SK-N-SH (cell line): ENCODE measurements around the gene AUH. TPM values are rescaled to one million over a fixed set of nuclear protein-coding genes. Genes with fewer than 3 reads are reported as not detected.
A peak's percentile ranks its signal among the peaks of the same experiment; 100 is the strongest.

Experiments used
- CTCF ChIA-PET: fragments of 300-600, 350-600 bp; formaldehyde crosslinking; extraction: SDS; loops from one replicate; lab custom pipeline; 2021; lab: Yijun Ruan, JAX
- POLR2A ChIA-PET: fragments of 350-600 bp; sonication (Branson Sonifier 250); formaldehyde crosslinking; extraction: SDS; loops from one replicate; lab custom pipeline; 2020; ENCODE audit warnings: antibody characterized with exemption, inconsistent platforms; lab: Yijun Ruan, JAX
- DNase-seq: peaks from one replicate; pipeline ENCODE4 v3.0.0; 2012
- H2AFZ ChIP-seq: fragments of 200-600 bp; sonication (generic); 2 replicates; pipeline ENCODE4 v1.8.1; 2016; ENCODE audit warnings: antibody characterized with exemption, mild to moderate bottlenecking, low read depth
- H3F3A ChIP-seq: fragments of 200-600 bp; sonication (generic); replicated peaks from 2 replicates; pipeline ENCODE3; 2016; ENCODE audit warnings: antibody characterized with exemption, mild to moderate bottlenecking; ENCODE audit not compliant: insufficient read depth
- H3K27ac ChIP-seq, 2 experiments: fragments of 200-500 bp in 1 of 2; fragments of 200-600 bp in 1 of 2; sonication (Bioruptor generic) in 1 of 2; sonication (generic), shearing (Covaris generic) in 1 of 2; 2 replicates each; pipeline versions ENCODE4 v1.5.1 to v1.6.1; 2014 to 2016; ENCODE audit warnings: low read depth in 2 of 2, inconsistent platforms in 1 of 2, low read length in 1 of 2, mild to moderate bottlenecking in 1 of 2, mixed read lengths in 1 of 2
- H3K27me3 ChIP-seq: fragments of 200-600 bp; sonication (generic), shearing (Covaris generic); 2 replicates; pipeline ENCODE4 v1.6.1; 2016; ENCODE audit warnings: mixed run types; ENCODE audit not compliant: insufficient read depth
- H3K36me3 ChIP-seq, 2 experiments: fragments of 200-500 bp in 1 of 2; fragments of 200-600 bp in 1 of 2; sonication (Bioruptor generic) in 1 of 2; sonication (generic) in 1 of 2; replicated peaks in 1 of 2; 2 replicates each; pipeline versions ENCODE3 to v1.5.1; 2014 to 2016; ENCODE audit warnings: low read length in 1 of 2, mild to moderate bottlenecking in 1 of 2; ENCODE audit not compliant: insufficient read depth in 2 of 2, control insufficient read depth in 1 of 2
- H3K4me1 ChIP-seq, 2 experiments: fragments of 200-500 bp in 1 of 2; fragments of 200-600 bp in 1 of 2; sonication (Bioruptor generic) in 1 of 2; sonication (generic), shearing (Covaris generic) in 1 of 2; 2 replicates each; pipeline versions ENCODE4 v1.5.1 to v1.6.1; 2014 to 2016; ENCODE audit warnings: low read depth in 1 of 2, low read length in 1 of 2, mixed run types in 1 of 2; ENCODE audit not compliant: insufficient read depth in 2 of 2, control insufficient read depth in 1 of 2
- H3K4me2 ChIP-seq: fragments of 200-600 bp; sonication (generic), shearing (Covaris generic); 2 replicates; pipeline ENCODE4 v1.6.1; 2017; ENCODE audit warnings: mixed run types
- H3K4me3 ChIP-seq, 2 experiments: fragments of 200-500 bp in 1 of 2; fragments of 200-600 bp in 1 of 2; sonication (Bioruptor generic) in 1 of 2; sonication (generic), shearing (Covaris generic) in 1 of 2; 2 replicates each; pipeline versions ENCODE4 v1.5.1 to v1.8.1; 2014 to 2016; ENCODE audit warnings: low read depth in 2 of 2, inconsistent platforms in 1 of 2, low read length in 1 of 2, mild to moderate bottlenecking in 1 of 2, mixed read lengths in 1 of 2, moderate library complexity in 1 of 2
- H3K79me2 ChIP-seq: fragments of 200-600 bp; sonication (generic); 2 replicates; pipeline ENCODE4 v1.8.1; 2017; ENCODE audit warnings: mild to moderate bottlenecking; ENCODE audit not compliant: insufficient read depth
- H3K9ac ChIP-seq: fragments of 200-600 bp; sonication (generic); 2 replicates; pipeline ENCODE4 v1.6.1; 2017; ENCODE audit warnings: mixed run types
- H3K9me2 ChIP-seq: fragments of 200-600 bp; sonication (generic); 2 replicates; pipeline ENCODE4 v1.6.1; 2017; ENCODE audit warnings: mixed run types
- H3K9me3 ChIP-seq: fragments of 200-600 bp; sonication (generic); 2 replicates; pipeline ENCODE4 v1.6.1; 2017; ENCODE audit warnings: mixed run types, mild to moderate bottlenecking, moderate library complexity
- H4K20me1 ChIP-seq: fragments of 200-600 bp; sonication (generic); 2 replicates; pipeline ENCODE4 v1.6.1; 2017; ENCODE audit warnings: mild to moderate bottlenecking, mixed run types; ENCODE audit not compliant: insufficient read depth
- ELF1 ChIP-seq: IDR thresholded peaks from 2 replicates; pipeline ENCODE4 v1.4.0; 2012
- EP300 ChIP-seq, 2 experiments: IDR thresholded peaks; 2 replicates each; pipeline versions ENCODE4 v1.4.0 to v1.6.1; 2012; ENCODE audit warnings: borderline replicate concordance in 1 of 2, low read depth in 1 of 2, low read length in 1 of 2
- EZH2phosphoT487 ChIP-seq: fragments of 200-600 bp; sonication (generic); IDR thresholded peaks from 2 replicates; pipeline ENCODE4 v1.6.1; 2017; ENCODE audit warnings: low read depth, mixed run types, mild to moderate bottlenecking, antibody characterized with exemption, moderate library complexity, borderline replicate concordance
- FOXM1 ChIP-seq: IDR thresholded peaks from 2 replicates; pipeline ENCODE4 v1.4.0; 2012; ENCODE audit warnings: low read depth, mild to moderate bottlenecking
- MEF2A ChIP-seq: IDR thresholded peaks from 2 replicates; pipeline ENCODE4 v1.4.0; 2012; ENCODE audit warnings: low read depth, borderline replicate concordance
- NFIC ChIP-seq: IDR thresholded peaks from 2 replicates; pipeline ENCODE4 v1.4.0; 2012; ENCODE audit warnings: borderline replicate concordance
- NRF1 ChIP-seq: IDR thresholded peaks from 2 replicates; pipeline ENCODE4 v1.6.1; 2012; ENCODE audit warnings: low read depth, mild to moderate bottlenecking, low read length
- POLR2AphosphoS5 ChIP-seq: IDR thresholded peaks from 2 replicates; pipeline ENCODE4 v1.6.1; 2012; ENCODE audit warnings: low read depth, low read length
- RFX5 ChIP-seq: IDR thresholded peaks from 2 replicates; pipeline ENCODE4 v1.6.1; 2012; ENCODE audit warnings: mild to moderate bottlenecking, improper control_type of control experiment, low read length
- RXRA ChIP-seq: IDR thresholded peaks from 2 replicates; pipeline ENCODE4 v1.4.0; 2012; ENCODE audit warnings: low read depth, mild to moderate bottlenecking, borderline replicate concordance
- SIN3A ChIP-seq: IDR thresholded peaks from 2 replicates; pipeline ENCODE4 v1.6.1; 2012; ENCODE audit warnings: low read depth, mild to moderate bottlenecking, low read length, moderate library complexity, borderline replicate concordance
- SMC3 ChIP-seq: IDR thresholded peaks from 2 replicates; pipeline ENCODE4 v1.6.1; 2012; ENCODE audit warnings: low read depth, low read length, improper control_type of control experiment
- TAF1 ChIP-seq: IDR thresholded peaks from 2 replicates; pipeline ENCODE4 v1.6.1; 2012; ENCODE audit warnings: low read depth, mild to moderate bottlenecking, low read length, moderate library complexity, borderline replicate concordance
- TCF12 ChIP-seq: IDR thresholded peaks from 2 replicates; pipeline ENCODE4 v1.4.0; 2012
- whole genome bisulfite sequencing: methylation state at CpG from one replicate; pipeline ENCODE4 v1.1.6; 2017; ENCODE audit warnings: low lambda C conversion rate; 5-methylcytosine and 5-hydroxymethylcytosine counted together
- polyA plus RNA-seq, 3 experiments: library from polyadenylated mRNA; depleted of rRNA; stranded (reverse); fragments of >200 nt; gene quantifications; 2 replicates each; pipeline ENCODE4 v1.2.3, GENCODE V29; 2012
- TF ChIP-seq, protein P1 (sequence below): fragments of 200-600 bp; sonication (generic); IDR thresholded peaks from 2 replicates; pipeline ENCODE4 v1.6.1; 2017; ENCODE audit warnings: antibody characterized with exemption, mild to moderate bottlenecking, moderate library complexity
- TF ChIP-seq, protein P2 (sequence below): IDR thresholded peaks from 2 replicates; pipeline ENCODE4 v1.4.0; 2012; ENCODE audit warnings: low read depth, borderline replicate concordance
- TF ChIP-seq, protein P3 (sequence below): IDR thresholded peaks from 2 replicates; pipeline ENCODE4 v1.4.0; 2012; ENCODE audit warnings: low read depth
- TF ChIP-seq, protein P4 (sequence below): IDR thresholded peaks from 2 replicates; pipeline ENCODE4 v1.4.0; 2012; ENCODE audit warnings: low read depth, borderline replicate concordance
- TF ChIP-seq, protein P5 (sequence below): fragments of 150-350 bp; IDR thresholded peaks from 2 replicates; pipeline ENCODE4 v1.6.1; 2016; ENCODE audit warnings: mild to moderate bottlenecking, low read depth, low read length
- TF ChIP-seq, protein P6 (sequence below): IDR thresholded peaks from 2 replicates; pipeline ENCODE4 v1.6.1; 2012; ENCODE audit warnings: mild to moderate bottlenecking, low read depth, low read length, moderate library complexity

The AUH gene
- polyA plus RNA-seq, 1 of the 3 experiments (the other 2 are of a cell fraction), result 7.6 TPM

DNA sequence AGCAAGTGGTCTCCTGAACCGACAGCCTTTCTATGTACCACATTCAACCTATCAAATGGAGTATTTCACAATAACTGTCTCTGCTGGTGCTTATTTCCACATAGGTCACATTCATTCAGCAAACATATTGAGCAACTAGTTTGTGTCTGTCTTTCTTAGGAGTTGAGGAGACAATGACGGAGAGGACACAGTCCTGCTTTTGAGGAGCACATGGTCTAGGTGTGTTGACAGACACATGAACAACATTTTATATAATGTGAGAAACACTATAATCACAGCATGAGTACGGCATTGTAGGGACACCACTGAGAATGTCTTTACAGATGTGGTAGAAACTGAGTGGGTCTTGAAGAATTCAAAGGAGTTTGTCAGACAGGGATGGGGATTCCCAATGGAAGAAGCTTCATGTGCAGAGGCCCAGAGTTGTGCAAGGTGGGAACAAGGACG, 33.4 kb upstream of the AUH start:
- Histone ChIP-seq H3F3A (peaks cover 16% of the 10 kb centered on the region), H2AFZ (peak overlapping the region; percentile 4; the same call in 1 of the 2 replicates), H3K4me1 (peaks cover 0 to 13% of the 10 kb centered on the region in 2 experiments; a peak in 2 of 4 replicates), H4K20me1 (no peaks in the 10 kb centered on the region), H3K4me2 (no peak overlapping the region), H3K9ac (no peak overlapping the region), H3K9me3 (no peaks in the 10 kb centered on the region), H3K9me2 (no peaks in the 10 kb centered on the region), H3K27me3 (no peaks in the 10 kb centered on the region), H3K36me3 (no peaks in the 10 kb centered on the region), H3K4me3 (no peak overlapping the region), H3K27ac (peak overlapping the region in 1 of 2 experiments; percentile 42; a peak in 1 of 4 replicates), H3K79me2 (no peaks in the 10 kb centered on the region)
- no peak for TF ChIP-seq TCF12
- TF ChIP-seq, protein P1, sequence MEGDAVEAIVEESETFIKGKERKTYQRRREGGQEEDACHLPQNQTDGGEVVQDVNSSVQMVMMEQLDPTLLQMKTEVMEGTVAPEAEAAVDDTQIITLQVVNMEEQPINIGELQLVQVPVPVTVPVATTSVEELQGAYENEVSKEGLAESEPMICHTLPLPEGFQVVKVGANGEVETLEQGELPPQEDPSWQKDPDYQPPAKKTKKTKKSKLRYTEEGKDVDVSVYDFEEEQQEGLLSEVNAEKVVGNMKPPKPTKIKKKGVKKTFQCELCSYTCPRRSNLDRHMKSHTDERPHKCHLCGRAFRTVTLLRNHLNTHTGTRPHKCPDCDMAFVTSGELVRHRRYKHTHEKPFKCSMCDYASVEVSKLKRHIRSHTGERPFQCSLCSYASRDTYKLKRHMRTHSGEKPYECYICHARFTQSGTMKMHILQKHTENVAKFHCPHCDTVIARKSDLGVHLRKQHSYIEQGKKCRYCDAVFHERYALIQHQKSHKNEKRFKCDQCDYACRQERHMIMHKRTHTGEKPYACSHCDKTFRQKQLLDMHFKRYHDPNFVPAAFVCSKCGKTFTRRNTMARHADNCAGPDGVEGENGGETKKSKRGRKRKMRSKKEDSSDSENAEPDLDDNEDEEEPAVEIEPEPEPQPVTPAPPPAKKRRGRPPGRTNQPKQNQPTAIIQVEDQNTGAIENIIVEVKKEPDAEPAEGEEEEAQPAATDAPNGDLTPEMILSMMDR, result no peak
- no peak for TF ChIP-seq RXRA
- TF ChIP-seq, protein P2, sequence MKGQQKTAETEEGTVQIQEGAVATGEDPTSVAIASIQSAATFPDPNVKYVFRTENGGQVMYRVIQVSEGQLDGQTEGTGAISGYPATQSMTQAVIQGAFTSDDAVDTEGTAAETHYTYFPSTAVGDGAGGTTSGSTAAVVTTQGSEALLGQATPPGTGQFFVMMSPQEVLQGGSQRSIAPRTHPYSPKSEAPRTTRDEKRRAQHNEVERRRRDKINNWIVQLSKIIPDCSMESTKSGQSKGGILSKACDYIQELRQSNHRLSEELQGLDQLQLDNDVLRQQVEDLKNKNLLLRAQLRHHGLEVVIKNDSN, result no peak
- no peak for TF ChIP-seq EZH2phosphoT487
- no peak for TF ChIP-seq NRF1
- TF ChIP-seq EP300 (IDR thresholded peaks at IDR 0.05; ENCODE audit: borderline replicate concordance in 1 of 2, low read depth in 1 of 2, low read length in 1 of 2), result no peak
- TF ChIP-seq FOXM1, result no peak
- no peak for TF ChIP-seq TAF1
- TF ChIP-seq SIN3A, result no peak
- TF ChIP-seq, protein P3, sequence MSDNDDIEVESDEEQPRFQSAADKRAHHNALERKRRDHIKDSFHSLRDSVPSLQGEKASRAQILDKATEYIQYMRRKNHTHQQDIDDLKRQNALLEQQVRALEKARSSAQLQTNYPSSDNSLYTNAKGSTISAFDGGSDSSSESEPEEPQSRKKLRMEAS, result no peak
- TF ChIP-seq NFIC, result no peak
- TF ChIP-seq ELF1, result no peak
- TF ChIP-seq POLR2AphosphoS5, result no peak
- no peak for TF ChIP-seq RFX5
- no peak for TF ChIP-seq SMC3
- TF ChIP-seq, protein P4, sequence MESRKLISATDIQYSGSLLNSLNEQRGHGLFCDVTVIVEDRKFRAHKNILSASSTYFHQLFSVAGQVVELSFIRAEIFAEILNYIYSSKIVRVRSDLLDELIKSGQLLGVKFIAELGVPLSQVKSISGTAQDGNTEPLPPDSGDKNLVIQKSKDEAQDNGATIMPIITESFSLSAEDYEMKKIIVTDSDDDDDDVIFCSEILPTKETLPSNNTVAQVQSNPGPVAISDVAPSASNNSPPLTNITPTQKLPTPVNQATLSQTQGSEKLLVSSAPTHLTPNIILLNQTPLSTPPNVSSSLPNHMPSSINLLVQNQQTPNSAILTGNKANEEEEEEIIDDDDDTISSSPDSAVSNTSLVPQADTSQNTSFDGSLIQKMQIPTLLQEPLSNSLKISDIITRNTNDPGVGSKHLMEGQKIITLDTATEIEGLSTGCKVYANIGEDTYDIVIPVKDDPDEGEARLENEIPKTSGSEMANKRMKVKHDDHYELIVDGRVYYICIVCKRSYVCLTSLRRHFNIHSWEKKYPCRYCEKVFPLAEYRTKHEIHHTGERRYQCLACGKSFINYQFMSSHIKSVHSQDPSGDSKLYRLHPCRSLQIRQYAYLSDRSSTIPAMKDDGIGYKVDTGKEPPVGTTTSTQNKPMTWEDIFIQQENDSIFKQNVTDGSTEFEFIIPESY, result no peak
- TF ChIP-seq MEF2A, result no peak
- TF ChIP-seq, protein P5, sequence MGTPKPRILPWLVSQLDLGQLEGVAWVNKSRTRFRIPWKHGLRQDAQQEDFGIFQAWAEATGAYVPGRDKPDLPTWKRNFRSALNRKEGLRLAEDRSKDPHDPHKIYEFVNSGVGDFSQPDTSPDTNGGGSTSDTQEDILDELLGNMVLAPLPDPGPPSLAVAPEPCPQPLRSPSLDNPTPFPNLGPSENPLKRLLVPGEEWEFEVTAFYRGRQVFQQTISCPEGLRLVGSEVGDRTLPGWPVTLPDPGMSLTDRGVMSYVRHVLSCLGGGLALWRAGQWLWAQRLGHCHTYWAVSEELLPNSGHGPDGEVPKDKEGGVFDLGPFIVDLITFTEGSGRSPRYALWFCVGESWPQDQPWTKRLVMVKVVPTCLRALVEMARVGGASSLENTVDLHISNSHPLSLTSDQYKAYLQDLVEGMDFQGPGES, result no peak
- TF ChIP-seq, protein P6, sequence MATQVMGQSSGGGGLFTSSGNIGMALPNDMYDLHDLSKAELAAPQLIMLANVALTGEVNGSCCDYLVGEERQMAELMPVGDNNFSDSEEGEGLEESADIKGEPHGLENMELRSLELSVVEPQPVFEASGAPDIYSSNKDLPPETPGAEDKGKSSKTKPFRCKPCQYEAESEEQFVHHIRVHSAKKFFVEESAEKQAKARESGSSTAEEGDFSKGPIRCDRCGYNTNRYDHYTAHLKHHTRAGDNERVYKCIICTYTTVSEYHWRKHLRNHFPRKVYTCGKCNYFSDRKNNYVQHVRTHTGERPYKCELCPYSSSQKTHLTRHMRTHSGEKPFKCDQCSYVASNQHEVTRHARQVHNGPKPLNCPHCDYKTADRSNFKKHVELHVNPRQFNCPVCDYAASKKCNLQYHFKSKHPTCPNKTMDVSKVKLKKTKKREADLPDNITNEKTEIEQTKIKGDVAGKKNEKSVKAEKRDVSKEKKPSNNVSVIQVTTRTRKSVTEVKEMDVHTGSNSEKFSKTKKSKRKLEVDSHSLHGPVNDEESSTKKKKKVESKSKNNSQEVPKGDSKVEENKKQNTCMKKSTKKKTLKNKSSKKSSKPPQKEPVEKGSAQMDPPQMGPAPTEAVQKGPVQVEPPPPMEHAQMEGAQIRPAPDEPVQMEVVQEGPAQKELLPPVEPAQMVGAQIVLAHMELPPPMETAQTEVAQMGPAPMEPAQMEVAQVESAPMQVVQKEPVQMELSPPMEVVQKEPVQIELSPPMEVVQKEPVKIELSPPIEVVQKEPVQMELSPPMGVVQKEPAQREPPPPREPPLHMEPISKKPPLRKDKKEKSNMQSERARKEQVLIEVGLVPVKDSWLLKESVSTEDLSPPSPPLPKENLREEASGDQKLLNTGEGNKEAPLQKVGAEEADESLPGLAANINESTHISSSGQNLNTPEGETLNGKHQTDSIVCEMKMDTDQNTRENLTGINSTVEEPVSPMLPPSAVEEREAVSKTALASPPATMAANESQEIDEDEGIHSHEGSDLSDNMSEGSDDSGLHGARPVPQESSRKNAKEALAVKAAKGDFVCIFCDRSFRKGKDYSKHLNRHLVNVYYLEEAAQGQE, result no peak
- ChIA-PET POLR2A (no interaction called here), CTCF (no interaction called here)
- no peak for DNase-seq
- WGBS, result 74% methylated on average over 4 of the region's 4 CpGs
